A673 (cell line): ENCODE data around the gene INTS6. TPM values are rescaled to one million over a fixed set of nuclear protein-coding genes. Genes with fewer than 3 reads are reported as not detected.

Experiments used
- BruUV-seq: library from RNA; stranded (reverse); fragments of 400-500 nt; replicated peaks from 2 replicates; lab custom pipeline; 2021; lab: Mats Ljungman, UMichigan
- CTCF ChIA-PET: fragments of 300-600 bp; sonication (Branson Sonifier 250); formaldehyde crosslinking; loops from one replicate; lab custom pipeline; 2022; ENCODE audit warnings: antibody characterized with exemption; lab: Charles Lee
- POLR2A ChIA-PET: fragments of 300-600 bp; sonication (Branson Sonifier 250); formaldehyde crosslinking; loops from one replicate; lab custom pipeline; 2022; ENCODE audit warnings: antibody characterized with exemption; ENCODE audit not compliant: low non-redundant PET; lab: Charles Lee
- DNase-seq: peaks from one replicate; pipeline ENCODE4 v3.0.0-alpha.2; 2015; ENCODE audit warnings: low spot score
- H3K27ac ChIP-seq: fragments of 200-600 bp; sonication (generic); 2 replicates; pipeline ENCODE4 v1.5.1; 2016; ENCODE audit warnings: mixed run types, low read depth, mild to moderate bottlenecking, mixed read lengths, antibody characterized with exemption, low read length; ENCODE audit not compliant: poor library complexity, severe bottlenecking
- H3K27me3 ChIP-seq: fragments of 200-600 bp; sonication (generic); replicated peaks from 2 replicates; pipeline ENCODE4 v1.6.1; 2017; ENCODE audit warnings: mixed run types, low read depth, mild to moderate bottlenecking, mixed read lengths, antibody characterized with exemption, low read length; ENCODE audit not compliant: insufficient read depth, poor library complexity
- H3K36me3 ChIP-seq: fragments of 200-600 bp; sonication (generic); 2 replicates; pipeline ENCODE4 v1.6.1; 2016; ENCODE audit warnings: mixed run types, mild to moderate bottlenecking, mixed read lengths, antibody characterized with exemption, low read length; ENCODE audit not compliant: insufficient read depth, poor library complexity, severe bottlenecking
- H3K4me1 ChIP-seq: fragments of 200-600 bp; sonication (generic); 2 replicates; pipeline ENCODE4 v1.6.1; 2017; ENCODE audit warnings: mixed run types, mild to moderate bottlenecking, mixed read lengths, antibody characterized with exemption, low read length; ENCODE audit not compliant: insufficient read depth, poor library complexity, severe bottlenecking
- H3K4me3 ChIP-seq: fragments of 200-600 bp; sonication (generic); 2 replicates; pipeline ENCODE4 v1.5.1; 2016; ENCODE audit warnings: low read depth, mixed run types, mild to moderate bottlenecking, mixed read lengths, low read length; ENCODE audit not compliant: poor library complexity, severe bottlenecking
- H3K9me3 ChIP-seq: fragments of 200-600 bp; sonication (generic); 2 replicates; pipeline ENCODE4 v1.6.1; 2016; ENCODE audit warnings: mixed run types, low read depth, mild to moderate bottlenecking, mixed read lengths, antibody characterized with exemption, low read length; ENCODE audit not compliant: poor library complexity, severe bottlenecking
- CTCF ChIP-seq: fragments of 300-800, 200-600 bp; sonication (generic); conservative IDR thresholded peaks from 2 replicates; pipeline ENCODE4 v1.5.1; 2017; ENCODE audit warnings: low read depth, mild to moderate bottlenecking, antibody characterized with exemption, low read length, moderate library complexity, mixed read lengths
- EZH2 ChIP-seq: fragments of 200-600 bp; sonication (generic); IDR thresholded peaks from 2 replicates; pipeline ENCODE4 v1.6.1; 2017; ENCODE audit warnings: borderline replicate concordance, low read depth, mild to moderate bottlenecking, mixed read lengths, antibody characterized with exemption, low read length; ENCODE audit not compliant: poor library complexity, severe bottlenecking
- intact Hi-C: fragments of 100-400 bp; cut with micrococcal nuclease; formaldehyde crosslinking; loops from one replicate; pipeline ENCODE4 v1.10.0; 2022; ENCODE audit not compliant: unreplicated experiment
- total RNA-seq: library from RNA; stranded (reverse); gene quantifications from 2 replicates; pipeline ENCODE4 v1.2.3, GENCODE V29; 2021

Gene INTS6
- total RNA-seq, 1 experiment from 2014 or later: 90.4 TPM

GRCh38 chr13:51455532-51455931, 2.7 kb upstream of the INTS6 start:
- H3K27me3 ChIP-seq: no peaks in the 10 kb centered on the region
- BruUV-seq: no TSS peak
- no peak for TF ChIP-seq CTCF
- TF ChIP-seq EZH2: no peak
- ChIA-PET CTCF (no interaction called here), POLR2A (no interaction called here)
- peaks cover 11% of the 10 kb centered on the region for H3K4me1 ChIP-seq
- intact Hi-C loops: no loop called here
- DNase-seq: no peak
- no peak overlapping the region for H3K27ac ChIP-seq
- peaks cover 20% of the 10 kb centered on the region for H3K36me3 ChIP-seq
- H3K4me3 ChIP-seq: no peak overlapping the region
- H3K9me3 ChIP-seq: no peaks in the 10 kb centered on the region

DNA sequence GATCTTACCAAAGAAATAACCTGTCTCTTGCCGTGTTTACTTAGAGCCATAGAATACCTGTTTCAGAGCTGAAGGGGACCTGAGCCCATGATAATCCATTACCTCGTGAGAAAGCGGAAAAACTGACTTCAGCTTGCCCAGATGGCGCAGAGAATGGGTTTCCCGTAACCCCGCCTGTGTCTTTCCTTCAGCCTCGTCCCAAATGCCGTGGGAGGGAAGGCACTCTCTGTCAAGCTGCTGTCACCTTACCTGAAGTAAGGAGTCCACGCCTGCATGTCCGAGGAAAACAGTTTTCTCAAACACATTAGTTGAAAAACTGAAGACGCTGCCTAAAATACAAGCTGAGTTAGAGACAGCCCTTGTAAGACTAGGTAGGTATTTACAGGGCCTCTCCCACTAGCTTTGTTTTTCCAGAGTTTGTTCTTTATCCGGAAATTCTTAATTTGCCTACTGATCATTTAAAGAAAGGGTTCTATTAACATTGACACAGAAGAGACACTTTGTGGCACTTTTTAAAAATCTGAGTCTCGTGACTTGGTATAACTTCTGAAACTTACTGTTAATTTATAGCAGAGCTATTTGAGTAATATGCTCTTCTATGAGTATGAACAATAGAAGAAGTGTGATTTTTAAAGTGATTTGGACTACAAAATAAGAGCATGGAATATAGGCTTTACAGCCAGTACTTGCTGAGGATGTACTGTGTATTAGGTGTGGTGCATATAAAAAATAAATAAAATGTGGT, 1.3 kb upstream of the INTS6 start:
- peak; percentile 42 for DNase-seq
- H3K9me3 ChIP-seq: no peaks in the 10 kb centered on the region
- H3K36me3 ChIP-seq: peaks cover 34% of the 10 kb centered on the region
- peak overlapping the region; percentile 70 for H3K4me3 ChIP-seq
- peak overlapping the region; percentile 96 for H3K27ac ChIP-seq
- BruUV-seq: TSS peak; percentile 75
- intact Hi-C loops: loop anchor here (1.0 to 5.0 kb wide), 4 partner anchors 47 to 278 kb away; partner anchors contain the start of gene WDFY2
- no peak for TF ChIP-seq EZH2
- TF ChIP-seq CTCF: no peak
- no peaks in the 10 kb centered on the region for H3K27me3 ChIP-seq
- peaks cover 25% of the 10 kb centered on the region for H3K4me1 ChIP-seq
- POLR2A ChIA-PET: no interaction called here
- CTCF ChIA-PET: interaction anchor here (0.6 kb wide), 1 partner anchor 254 kb away, joined by 4 read pairs; no protein-coding TSS in a partner anchor

GRCh38 chr13:51453207-51453958, 547 bp upstream of the INTS6 start:
- no TSS peak for BruUV-seq
- TF ChIP-seq CTCF: no peak
- no peak for TF ChIP-seq EZH2
- H3K27me3 ChIP-seq: no peaks in the 10 kb centered on the region
- ChIA-PET CTCF (interaction anchor here (0.5 kb wide), 1 partner anchor 1660 kb away, joined by 4 read pairs; no protein-coding TSS in a partner anchor), POLR2A (interaction anchor here (0.5 to 1.1 kb wide), 16 partner anchors 10 to 1064 kb away, joined by 3 to 8 read pairs (median 4); no protein-coding TSS in a partner anchor)
- peaks cover 32% of the 10 kb centered on the region for H3K4me1 ChIP-seq
- peaks cover 40% of the 10 kb centered on the region for H3K36me3 ChIP-seq
- peak; percentile 78 for DNase-seq
- intact Hi-C loops: loop anchor here (1.0 to 5.0 kb wide), 4 partner anchors 47 to 279 kb away; partner anchors contain the start of gene WDFY2
- no peaks in the 10 kb centered on the region for H3K9me3 ChIP-seq
- peak overlapping the region; percentile 96 for H3K27ac ChIP-seq
- peak overlapping the region; percentile 95 for H3K4me3 ChIP-seq
